DMS 273 (cell line): ENCODE measurements around the gene FZD1.

Experiments used
- DNase-seq: peaks from one replicate; lab custom pipeline; 2025; ENCODE audit not compliant: unreplicated experiment; lab: John Stamatoyannopoulos, UW

FZD1 gene

GRCh38 chr7:91264046-91264923 is at the start of gene FZD1:
FZD1 (plus strand) TSS chr7:91264433; CDS start chr7:91264881, 448 bp downstream.
- DNase-seq, result peak; percentile 100

- DNase-seq, result no peak
Measured at GRCh38 chr7:91226411-91226810, 37.8 kb upstream of the FZD1 start.

GRCh38 chr7:91228327-91228726 is 35.9 kb upstream of the FZD1 start:
- no peak for DNase-seq

GRCh38 chr7:91228927-91229558 is 35.2 kb upstream of the FZD1 start:
- DNase-seq, result no peak

GRCh38 chr7:91230100-91230499 is 34.1 kb upstream of the FZD1 start:
- no peak for DNase-seq

GRCh38 chr7:91230503-91230902 is 33.7 kb upstream of the FZD1 start:
- DNase-seq, result no peak

GRCh38 chr7:91233212-91233611 is 31.0 kb upstream of the FZD1 start:
- no peak for DNase-seq

- DNase-seq, result no peak
Measured at GRCh38 chr7:91235211-91235832, 28.9 kb upstream of the FZD1 start.

GRCh38 chr7:91239171-91239604 is 25.0 kb upstream of the FZD1 start:
- no peak for DNase-seq

GRCh38 chr7:91239772-91240171 is 24.5 kb upstream of the FZD1 start:
- DNase-seq, result no peak

- DNase-seq, result no peak
Measured at GRCh38 chr7:91240376-91240941, 23.8 kb upstream of the FZD1 start.

GRCh38 chr7:91242097-91242844 is 22.0 kb upstream of the FZD1 start:
- DNase-seq, result no peak

- DNase-seq, result peak; percentile 67
Measured at GRCh38 chr7:91243591-91244301, 20.5 kb upstream of the FZD1 start.

- DNase-seq, result no peak
Measured at GRCh38 chr7:91247500-91247899, 16.7 kb upstream of the FZD1 start.

- peak; percentile 19 for DNase-seq
Measured at GRCh38 chr7:91248996-91249395, 15.2 kb upstream of the FZD1 start.

- no peak for DNase-seq
Measured at GRCh38 chr7:91249506-91250233, 14.6 kb upstream of the FZD1 start.

- no peak for DNase-seq
Measured at GRCh38 chr7:91250706-91251105, 13.5 kb upstream of the FZD1 start.

- no peak for DNase-seq
Measured at GRCh38 chr7:91251877-91252276, 12.4 kb upstream of the FZD1 start.

- peak; percentile 82 for DNase-seq
Measured at GRCh38 chr7:91263384-91264045, 718 bp upstream of the FZD1 start.
